Sigmoid colon (tissue), 7 donors: ENCODE measurements around the gene GDF2. TPM values are rescaled to one million over a fixed set of nuclear protein-coding genes. Genes with fewer than 3 reads are reported as not detected.

Experiments
- DNase-seq: peaks from one replicate; pipeline ENCODE4 v3.0.0-alpha.2; 2019
- H3K27ac ChIP-seq, 4 donors: fragments of 200-600 bp; sonication (generic); one replicate each; pipeline ENCODE4 v1.5.1; 2016 to 2019; ENCODE audit warnings: mild to moderate bottlenecking in 1 of 4
- H3K27me3 ChIP-seq, 3 donors: fragments of 200-600 bp; sonication (generic); one replicate each; pipeline ENCODE4 v1.5.1; 2019; ENCODE audit warnings: mild to moderate bottlenecking in 1 of 3
- H3K36me3 ChIP-seq, 4 donors: fragments of 200-600 bp; sonication (generic); one replicate each; pipeline ENCODE4 v1.5.1; 2016 to 2019
- H3K4me1 ChIP-seq, 4 donors: fragments of 200-600 bp; sonication (generic); one replicate each; pipeline ENCODE4 v1.5.1; 2017 to 2019
- H3K4me3 ChIP-seq, 4 donors: fragments of 200-600 bp; sonication (generic); one replicate each; pipeline ENCODE4 v1.5.1; 2017 to 2019; ENCODE audit warnings: mild to moderate bottlenecking in 2 of 4, moderate library complexity in 1 of 4
- H3K9me3 ChIP-seq, 4 donors: fragments of 200-600 bp in 3 of 4; sonication (generic) in 3 of 4; one replicate each; pipeline versions ENCODE4 v1.5.1 to v1.6.1; 2013 to 2019
- EP300 ChIP-seq, 4 donors: sonication (generic); formaldehyde crosslinking; IDR thresholded peaks; one replicate each; pipeline ENCODE4 v1.6.1; 2017; ENCODE audit warnings: antibody characterized with exemption in 4 of 4
- POLR2A ChIP-seq, 2 donors: fragments of 450-650 bp; IDR thresholded peaks; one replicate each; pipeline ENCODE4 v1.6.1; 2016; ENCODE audit warnings: antibody characterized with exemption in 2 of 2, mild to moderate bottlenecking in 2 of 2, moderate library complexity in 2 of 2
- POLR2AphosphoS5 ChIP-seq, 4 donors: sonication (generic); formaldehyde crosslinking; IDR thresholded peaks; one replicate each; pipeline ENCODE4 v1.6.1; 2017; ENCODE audit warnings: antibody characterized with exemption in 4 of 4
- WGBS, 2 donors: extraction: QIAGEN DNeasy Blood & Tissue Kit; methylation state at CpG; one replicate each; pipeline ENCODE4 v1.1.7; 2013; 5-methylcytosine and 5-hydroxymethylcytosine counted together
- intact Hi-C: fragments of 100-400 bp; cut with DNase I; formaldehyde crosslinking; loops from one replicate; pipeline ENCODE4 v1.15.1; 2023
- polyA plus RNA-seq, 3 donors: library from polyadenylated mRNA; stranded (reverse); fragments of 200-250 nt; gene quantifications; one replicate each; pipeline ENCODE4 v1.2.3, GENCODE V29; 2013
- total RNA-seq, 4 donors: library from RNA; depleted of rRNA; stranded (reverse); fragments of >200 nt; gene quantifications; one replicate each; pipeline ENCODE4 v1.1.0, GENCODE V29; 2016
- TF ChIP-seq, protein P1 (sequence below), 4 experiments: fragments of 450-650 bp in 3 of 4; fragments of 200-600 bp in 1 of 4; IDR thresholded peaks; one replicate each; pipeline ENCODE4 v1.5.1; 2016 to 2019; ENCODE audit warnings: antibody characterized with exemption in 4 of 4, mild to moderate bottlenecking in 3 of 4, moderate library complexity in 2 of 4
- donor health status: healthy with polysubstance abuse.
- donor health status: Bipolar disorder and iron deficiency.
- donor health status: healthy.

GDF2 gene
- total and polyA plus RNA-seq, 7 donors, result not detected

GRCh38 chr10:47296941-47297340 lies 25.3 kb upstream of the GDF2 start:
- H3K36me3 ChIP-seq, result no peaks in the 10 kb centered on the region
- intact Hi-C loops, result no loop called here
- H3K27ac ChIP-seq, result no peak overlapping the region
- TF ChIP-seq POLR2A (IDR thresholded peaks at IDR 0.05), result no peak
- TF ChIP-seq, protein P1, sequence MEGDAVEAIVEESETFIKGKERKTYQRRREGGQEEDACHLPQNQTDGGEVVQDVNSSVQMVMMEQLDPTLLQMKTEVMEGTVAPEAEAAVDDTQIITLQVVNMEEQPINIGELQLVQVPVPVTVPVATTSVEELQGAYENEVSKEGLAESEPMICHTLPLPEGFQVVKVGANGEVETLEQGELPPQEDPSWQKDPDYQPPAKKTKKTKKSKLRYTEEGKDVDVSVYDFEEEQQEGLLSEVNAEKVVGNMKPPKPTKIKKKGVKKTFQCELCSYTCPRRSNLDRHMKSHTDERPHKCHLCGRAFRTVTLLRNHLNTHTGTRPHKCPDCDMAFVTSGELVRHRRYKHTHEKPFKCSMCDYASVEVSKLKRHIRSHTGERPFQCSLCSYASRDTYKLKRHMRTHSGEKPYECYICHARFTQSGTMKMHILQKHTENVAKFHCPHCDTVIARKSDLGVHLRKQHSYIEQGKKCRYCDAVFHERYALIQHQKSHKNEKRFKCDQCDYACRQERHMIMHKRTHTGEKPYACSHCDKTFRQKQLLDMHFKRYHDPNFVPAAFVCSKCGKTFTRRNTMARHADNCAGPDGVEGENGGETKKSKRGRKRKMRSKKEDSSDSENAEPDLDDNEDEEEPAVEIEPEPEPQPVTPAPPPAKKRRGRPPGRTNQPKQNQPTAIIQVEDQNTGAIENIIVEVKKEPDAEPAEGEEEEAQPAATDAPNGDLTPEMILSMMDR (IDR thresholded peaks at IDR 0.05), result no peak
- TF ChIP-seq POLR2AphosphoS5 (IDR thresholded peaks at IDR 0.05), result no peak
- no peak for DNase-seq
- H3K4me3 ChIP-seq, result no peak overlapping the region
- H3K4me1 ChIP-seq, result peaks cover 0 to 19% (median 12%) of the 10 kb centered on the region in 4 donors
- H3K9me3 ChIP-seq, result no peaks in the 10 kb centered on the region
- H3K27me3 ChIP-seq, result peaks cover 9 to 27% (median 21%) of the 10 kb centered on the region in 3 donors
- WGBS, 2 donors, result 83 to 91% methylated on average over 1 of the region's 1 CpG

DNA sequence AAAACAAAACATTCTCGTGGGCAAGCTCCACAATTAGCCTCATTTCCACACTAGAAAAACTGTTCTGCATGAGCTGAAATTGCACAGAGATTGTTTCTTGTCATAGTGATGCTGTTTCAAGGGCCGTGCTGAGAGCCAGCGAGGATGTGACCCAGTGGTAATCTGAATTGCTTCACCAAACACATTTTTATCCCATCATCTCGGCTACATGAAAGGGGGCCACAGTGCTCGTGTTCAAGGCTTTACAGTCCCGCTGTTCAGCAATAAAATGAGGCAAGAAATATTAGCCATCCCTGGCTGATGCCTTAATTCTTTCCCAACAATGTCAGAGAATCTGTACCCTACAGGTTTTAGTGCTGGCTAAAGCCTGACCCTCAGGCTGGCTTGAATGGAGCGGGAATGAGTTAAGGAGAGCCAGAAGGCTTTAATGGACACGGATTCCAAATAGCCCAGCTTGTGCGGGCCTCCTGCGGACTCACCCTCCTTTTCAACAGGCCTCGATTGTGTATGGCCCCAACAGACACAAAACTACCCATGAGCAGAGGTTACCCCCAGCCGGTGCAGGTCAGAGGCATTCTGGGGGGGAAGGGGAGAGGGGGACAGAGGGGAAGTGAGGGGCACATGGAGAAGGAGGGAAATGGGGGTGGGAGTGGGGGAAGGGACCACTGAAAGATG lies 24.3 kb upstream of the GDF2 start:
- peaks cover 0 to 19% (median 12%) of the 10 kb centered on the region in 4 donors for H3K4me1 ChIP-seq
- peak overlapping the region in 1 of 4 donors; percentile 27 for H3K27ac ChIP-seq
- no peaks in the 10 kb centered on the region for H3K9me3 ChIP-seq
- no peaks in the 10 kb centered on the region for H3K36me3 ChIP-seq
- peaks cover 9 to 37% (median 28%) of the 10 kb centered on the region in 3 donors for H3K27me3 ChIP-seq
- DNase-seq, result peak; percentile 40
- intact Hi-C loops, result no loop called here
- WGBS, 2 donors, result 86 to 89% methylated on average over 12 of the region's 12 CpGs
- TF ChIP-seq EP300 (IDR thresholded peaks at IDR 0.05), result no peak
- no peak for TF ChIP-seq POLR2A (IDR thresholded peaks at IDR 0.05)
- TF ChIP-seq, protein P1 (IDR thresholded peaks at IDR 0.05), result no peak
- no peak for TF ChIP-seq POLR2AphosphoS5 (IDR thresholded peaks at IDR 0.05)
- no peak overlapping the region for H3K4me3 ChIP-seq

GRCh38 chr10:47298715-47299114 lies 23.5 kb upstream of the GDF2 start:
- peaks cover 9 to 40% (median 30%) of the 10 kb centered on the region in 3 donors for H3K27me3 ChIP-seq
- no peak overlapping the region for H3K4me3 ChIP-seq
- no peaks in the 10 kb centered on the region for H3K36me3 ChIP-seq
- 90% methylated on average over 1 of the region's 1 CpG for WGBS, 2 donors
- peak overlapping the region in 1 of 4 donors; percentile 27 for H3K27ac ChIP-seq
- TF ChIP-seq POLR2A (IDR thresholded peaks at IDR 0.05) (no peak), POLR2AphosphoS5 (IDR thresholded peaks at IDR 0.05) (peak in 1 of 4 donors; percentile 15), EP300 (IDR thresholded peaks at IDR 0.05) (no peak)
- TF ChIP-seq, protein P1 (IDR thresholded peaks at IDR 0.05), result no peak
- no peaks in the 10 kb centered on the region for H3K9me3 ChIP-seq
- intact Hi-C loops, result no loop called here
- DNase-seq, result no peak
- H3K4me1 ChIP-seq, result peaks cover 0 to 19% (median 12%) of the 10 kb centered on the region in 4 donors

- TF ChIP-seq EP300 (IDR thresholded peaks at IDR 0.05), result no peak
- no peak for TF ChIP-seq POLR2A (IDR thresholded peaks at IDR 0.05)
- TF ChIP-seq, protein P1 (IDR thresholded peaks at IDR 0.05), result no peak
- TF ChIP-seq POLR2AphosphoS5 (IDR thresholded peaks at IDR 0.05), result no peak
- intact Hi-C loops, result no loop called here
- Histone ChIP-seq H3K36me3 (no peaks in the 10 kb centered on the region), H3K4me3 (peak within 1 kb of the TSS; percentile 16 to 45 (median 38)), H3K9me3 (no peaks in the 10 kb centered on the region), H3K4me1 (peaks cover 0 to 19% (median 12%) of the 10 kb centered on the region in 4 donors), H3K27ac (peak within 1 kb of the TSS in 2 of 4 donors; percentile 17), H3K27me3 (peaks cover 9 to 40% (median 30%) of the 10 kb centered on the region in 3 donors)
- no peak for DNase-seq
- 5 to 7% methylated on average over 64 of the region's 64 CpGs for WGBS, 2 donors
Measured at GRCh38 chr10:47299611-47300428, 22.4 kb upstream of the GDF2 start, which contains the start of gene GDF10. GDF10 (plus strand) TSS chr10:47300197; CDS start chr10:47300652, 455 bp downstream.
